GM12874 (cell line): Measurements from ENCODE around the gene CEP63.

Experiments used
- TF ChIP-seq, protein P1 (sequence below): IDR thresholded peaks from 2 replicates; pipeline ENCODE4 v1.5.1; 2011; ENCODE audit warnings: low read depth, mild to moderate bottlenecking, control low read depth, low read length, moderate library complexity; ENCODE audit not compliant: insufficient read depth

The CEP63 gene

DNA sequence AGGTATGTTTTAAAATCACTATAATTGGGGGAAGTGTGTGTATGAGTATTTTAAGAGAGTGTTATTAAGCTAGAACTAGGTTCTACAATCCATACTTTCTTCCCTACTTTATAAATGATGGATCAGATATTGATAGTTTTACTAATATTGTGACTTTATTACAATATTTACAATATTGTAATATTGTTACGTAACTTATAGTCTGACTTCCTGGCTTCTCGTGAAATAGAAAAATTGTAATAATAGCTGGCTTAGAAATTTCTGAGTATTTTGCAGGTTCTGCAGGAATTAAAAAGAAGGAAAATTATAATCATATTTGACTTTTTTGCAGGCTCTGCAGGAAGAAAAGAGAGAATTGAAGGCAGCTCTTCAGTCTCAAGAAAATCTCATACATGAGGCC is 60.0 kb downstream of the CEP63 start:
- TF ChIP-seq, protein P1, sequence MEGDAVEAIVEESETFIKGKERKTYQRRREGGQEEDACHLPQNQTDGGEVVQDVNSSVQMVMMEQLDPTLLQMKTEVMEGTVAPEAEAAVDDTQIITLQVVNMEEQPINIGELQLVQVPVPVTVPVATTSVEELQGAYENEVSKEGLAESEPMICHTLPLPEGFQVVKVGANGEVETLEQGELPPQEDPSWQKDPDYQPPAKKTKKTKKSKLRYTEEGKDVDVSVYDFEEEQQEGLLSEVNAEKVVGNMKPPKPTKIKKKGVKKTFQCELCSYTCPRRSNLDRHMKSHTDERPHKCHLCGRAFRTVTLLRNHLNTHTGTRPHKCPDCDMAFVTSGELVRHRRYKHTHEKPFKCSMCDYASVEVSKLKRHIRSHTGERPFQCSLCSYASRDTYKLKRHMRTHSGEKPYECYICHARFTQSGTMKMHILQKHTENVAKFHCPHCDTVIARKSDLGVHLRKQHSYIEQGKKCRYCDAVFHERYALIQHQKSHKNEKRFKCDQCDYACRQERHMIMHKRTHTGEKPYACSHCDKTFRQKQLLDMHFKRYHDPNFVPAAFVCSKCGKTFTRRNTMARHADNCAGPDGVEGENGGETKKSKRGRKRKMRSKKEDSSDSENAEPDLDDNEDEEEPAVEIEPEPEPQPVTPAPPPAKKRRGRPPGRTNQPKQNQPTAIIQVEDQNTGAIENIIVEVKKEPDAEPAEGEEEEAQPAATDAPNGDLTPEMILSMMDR = no peak

DNA sequence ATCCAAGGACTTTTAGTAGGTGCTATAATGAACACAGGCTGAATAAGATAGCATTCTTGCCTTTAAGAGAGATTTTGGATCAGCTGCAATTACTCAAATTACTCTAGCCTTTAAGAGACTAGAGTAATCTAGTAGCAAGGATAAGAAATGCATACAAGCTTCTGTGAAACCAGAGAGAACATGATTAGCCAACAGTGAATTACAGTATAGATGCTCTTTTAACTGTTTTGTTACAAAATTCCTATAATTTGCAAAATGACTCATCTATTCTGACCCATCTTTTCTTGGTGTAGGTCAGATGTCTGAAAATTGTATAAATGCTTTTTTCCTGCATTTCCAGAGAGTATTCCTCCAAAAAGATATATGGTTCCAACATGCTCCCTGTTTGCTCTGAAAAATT is 66.9 kb downstream of the CEP63 start:
- TF ChIP-seq, protein P1 = no peak

DNA sequence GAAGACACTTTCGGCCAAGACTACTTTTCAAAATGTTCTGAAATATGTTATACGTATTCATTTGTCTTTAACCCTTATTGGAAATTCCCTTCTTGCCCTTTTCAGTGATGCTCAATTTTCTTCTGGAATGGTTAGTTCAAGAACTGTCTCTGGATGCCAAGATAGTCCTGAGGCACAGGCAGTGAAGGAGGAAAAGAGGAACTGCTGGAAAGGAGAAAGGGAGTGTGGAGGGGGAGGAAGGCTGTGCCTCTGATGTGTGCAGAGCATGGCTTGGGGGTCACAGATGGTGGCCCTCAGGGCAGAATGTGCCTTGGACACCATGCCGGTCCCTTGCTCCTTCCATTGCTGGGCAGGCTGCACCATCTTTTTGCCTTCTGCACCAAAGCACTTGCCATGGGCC is 73.7 kb downstream of the CEP63 start:
- TF ChIP-seq, protein P1 = no peak

DNA sequence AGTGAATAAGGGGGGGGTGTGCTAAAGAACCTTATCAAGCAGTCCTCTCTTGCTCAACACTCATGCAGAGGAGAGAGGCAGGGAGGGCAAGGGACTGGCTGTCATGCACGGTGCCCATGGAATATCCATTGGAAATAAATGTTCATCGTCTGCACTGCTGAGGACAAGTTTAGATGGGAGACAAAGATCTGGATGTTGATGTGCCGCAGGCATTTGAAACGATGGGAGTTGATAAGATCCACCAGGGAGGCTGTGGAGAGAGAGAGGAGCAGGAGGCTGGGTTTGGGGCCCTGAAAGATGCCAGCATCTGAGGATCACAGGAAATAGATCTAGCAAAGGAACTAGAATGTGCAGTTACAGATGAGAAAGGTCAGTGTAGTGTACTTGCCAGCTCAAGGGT is 76.2 kb downstream of the CEP63 start:
- TF ChIP-seq, protein P1 = no peak

DNA sequence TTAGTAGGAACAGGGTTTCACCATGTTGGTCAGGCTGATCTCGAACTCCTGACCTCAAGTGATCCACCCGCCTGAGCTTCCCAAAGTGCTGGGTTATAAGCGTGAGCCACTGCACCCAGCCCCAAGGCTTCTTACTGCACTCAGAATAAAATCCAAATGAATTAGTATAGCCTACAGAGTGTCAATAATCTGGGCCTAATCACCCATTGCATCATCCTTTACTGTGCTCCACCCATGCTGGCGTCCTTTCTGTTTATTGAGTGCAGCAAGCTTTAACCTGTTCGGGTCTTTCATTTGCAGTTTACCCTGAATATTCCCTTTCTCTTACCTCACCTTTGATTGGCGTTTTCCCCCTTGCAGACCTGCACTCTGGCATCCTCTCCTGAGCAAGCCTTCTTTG is 77.7 kb downstream of the CEP63 start:
- TF ChIP-seq, protein P1 = no peak

DNA sequence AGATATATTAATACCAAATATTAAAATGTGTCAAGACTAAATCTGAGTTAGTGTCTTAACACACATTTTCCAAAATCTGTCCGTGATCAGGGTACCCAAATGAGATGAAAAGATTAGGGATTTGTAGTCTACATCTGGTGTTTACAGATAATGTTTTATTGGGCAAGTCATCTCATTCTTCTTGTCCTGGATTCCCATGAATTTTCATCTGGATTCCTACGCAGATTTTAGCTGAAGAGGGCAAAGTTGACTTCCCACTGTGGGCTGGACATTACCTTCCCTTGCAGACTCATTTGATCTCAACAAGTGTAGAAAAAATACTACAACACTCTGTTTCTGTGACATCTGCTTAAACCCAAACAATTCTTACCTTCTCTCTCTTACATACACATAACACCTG is 79.1 kb downstream of the CEP63 start:
- TF ChIP-seq, protein P1 = no peak

DNA sequence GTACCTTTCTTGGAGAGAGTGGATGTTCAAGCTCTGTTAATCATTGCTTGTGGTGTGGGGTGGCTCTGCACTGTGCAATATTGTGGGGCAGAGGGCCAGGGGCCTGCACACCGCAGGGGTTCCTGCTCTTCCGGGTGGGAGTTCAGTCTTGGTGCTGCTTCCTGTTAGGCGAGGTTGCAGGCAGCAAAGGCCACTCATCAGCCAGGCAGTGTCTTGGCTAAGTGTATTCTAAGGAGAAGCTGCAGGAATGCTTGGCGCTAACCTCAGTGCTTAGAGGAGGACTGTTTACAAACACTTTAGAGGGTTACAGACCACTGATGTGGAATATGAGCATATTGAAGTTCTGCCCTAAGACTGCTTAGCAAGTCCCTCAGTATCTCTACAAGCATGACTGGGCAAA is 81.7 kb downstream of the CEP63 start:
- TF ChIP-seq, protein P1 = no peak

DNA sequence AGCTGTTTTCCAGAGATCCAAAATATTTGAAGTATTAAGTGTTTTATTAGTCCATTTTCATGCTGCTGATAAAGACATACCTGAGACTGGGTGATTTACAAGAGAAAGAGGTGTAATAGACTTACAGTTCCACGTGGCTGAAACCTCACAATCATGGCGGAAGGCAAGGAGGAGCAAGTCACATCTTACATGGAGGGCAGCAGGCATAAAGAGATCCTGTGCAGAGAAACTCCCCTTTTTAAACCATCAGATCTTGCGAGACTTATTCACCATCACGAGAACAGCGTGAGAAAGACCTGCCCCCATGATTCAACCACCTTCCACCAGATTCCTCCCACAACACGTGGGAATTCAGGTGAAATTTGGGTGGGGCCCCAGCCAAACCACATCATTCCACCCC is 82.9 kb downstream of the CEP63 start:
- TF ChIP-seq, protein P1 = no peak
